HG02678 (cell line): ENCODE results near the gene MCM9.
A peak's percentile ranks its signal among the peaks of the same experiment; 100 is the strongest.
"Not testable (repeated sequence)": the region's sequence is repeated elsewhere in the genome, so short reads cannot be mapped to it uniquely, and the experiment has no call there.

Experiments used
- ATAC-seq: cut with Tn5 transposase; IDR thresholded peaks from one replicate; pipeline ENCODE4 v1.9.1; 2021; ENCODE audit warnings: mild to moderate bottlenecking, moderate library complexity; ENCODE audit not compliant: unreplicated experiment

Gene MCM9

DNA sequence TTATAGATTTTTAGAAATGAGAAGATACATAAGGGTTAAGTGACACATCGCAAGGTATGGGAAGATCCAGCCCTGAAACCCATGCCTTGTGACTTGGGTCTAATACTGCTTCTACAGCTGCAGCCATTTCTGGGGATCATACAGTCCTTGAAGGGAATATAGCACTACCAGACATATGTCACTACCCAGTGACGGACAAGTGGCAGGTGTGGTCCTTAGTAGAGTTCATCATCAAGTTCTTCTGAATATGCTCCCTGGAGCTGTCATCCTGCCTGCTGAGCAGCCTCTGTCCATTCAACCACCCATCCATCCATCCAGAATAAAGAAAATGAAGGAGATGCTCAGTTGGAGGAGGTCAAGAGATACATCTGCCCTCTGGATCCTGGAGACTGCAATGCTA, 159.6 kb downstream of the MCM9 start:
- ATAC-seq, result no peak

DNA sequence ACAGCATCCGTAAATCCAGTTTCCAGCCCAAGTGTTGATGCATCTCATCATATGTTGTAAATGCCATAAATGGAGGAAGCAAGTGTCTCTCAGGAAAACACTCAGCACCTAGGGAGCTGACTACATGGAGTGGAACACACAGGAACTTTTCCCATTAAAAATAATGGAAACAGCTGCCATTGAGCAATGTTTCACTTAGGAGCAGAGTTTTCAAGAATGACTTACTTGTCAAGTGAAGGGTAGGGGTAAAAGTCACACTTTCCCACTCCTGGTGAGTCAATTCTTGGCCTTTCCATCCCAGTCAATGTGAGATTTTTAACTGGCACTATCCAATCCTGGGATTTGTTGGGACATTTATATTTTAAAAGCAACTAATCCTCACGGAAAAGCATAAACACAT, 160.4 kb downstream of the MCM9 start:
- no peak for ATAC-seq

DNA sequence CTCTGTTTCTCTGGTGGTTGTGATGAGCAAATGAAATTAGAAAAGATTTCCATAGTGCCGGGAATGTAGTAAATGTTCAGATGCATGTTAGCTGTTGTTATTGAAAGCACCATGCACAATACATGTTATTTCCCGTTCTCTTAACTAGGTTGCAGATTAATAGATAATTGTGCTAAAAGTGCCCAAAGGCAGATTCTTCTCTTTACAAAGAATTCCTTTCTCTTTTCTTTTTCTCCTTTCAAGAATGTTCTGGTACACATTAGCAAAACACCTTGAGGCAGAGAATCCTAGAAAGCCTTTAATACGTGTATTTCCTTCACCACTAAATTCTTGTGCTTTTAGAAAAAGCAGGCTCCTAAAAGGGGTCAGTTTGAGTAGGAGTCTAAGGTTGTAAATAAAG, 162.1 kb downstream of the MCM9 start:
- ATAC-seq, result no peak

DNA sequence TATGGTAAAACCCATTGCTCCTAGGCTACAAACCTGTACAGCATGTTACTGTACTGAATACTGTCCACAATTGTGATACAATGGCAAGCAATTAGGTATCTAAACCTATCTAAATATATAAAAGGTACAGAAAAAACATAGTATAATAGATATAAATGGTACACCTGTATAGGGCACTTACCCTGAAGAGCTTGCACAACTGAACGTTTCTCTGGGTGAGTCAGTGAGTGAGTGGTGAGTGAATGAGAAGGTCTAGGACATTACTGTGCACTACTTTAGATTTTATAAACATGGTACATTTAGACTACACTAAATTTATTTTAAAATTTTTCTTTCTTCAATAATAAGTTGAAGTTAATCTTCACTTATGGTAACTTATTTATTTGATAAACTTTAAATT, 163.7 kb downstream of the MCM9 start:
- no peak for ATAC-seq

DNA sequence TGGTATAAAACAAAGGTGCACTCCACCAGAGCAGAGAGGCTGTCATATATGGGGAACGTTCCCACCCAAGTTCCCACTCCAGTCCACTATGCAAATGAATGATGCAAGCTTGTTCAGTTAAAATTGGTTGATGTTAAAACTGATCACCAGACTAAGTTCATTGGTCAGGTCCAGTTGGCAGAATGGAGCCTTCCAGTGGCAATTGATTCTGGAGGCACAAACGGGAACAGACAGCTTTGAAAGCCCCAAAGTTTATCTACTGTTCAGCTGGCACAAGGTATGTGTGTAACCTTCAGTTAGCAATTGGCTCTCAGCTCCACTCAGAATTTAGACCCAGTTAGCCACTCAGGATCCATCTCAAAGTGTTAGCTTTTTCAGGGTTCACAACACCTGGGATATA, 164.1 kb downstream of the MCM9 start:
- no peak for ATAC-seq

DNA sequence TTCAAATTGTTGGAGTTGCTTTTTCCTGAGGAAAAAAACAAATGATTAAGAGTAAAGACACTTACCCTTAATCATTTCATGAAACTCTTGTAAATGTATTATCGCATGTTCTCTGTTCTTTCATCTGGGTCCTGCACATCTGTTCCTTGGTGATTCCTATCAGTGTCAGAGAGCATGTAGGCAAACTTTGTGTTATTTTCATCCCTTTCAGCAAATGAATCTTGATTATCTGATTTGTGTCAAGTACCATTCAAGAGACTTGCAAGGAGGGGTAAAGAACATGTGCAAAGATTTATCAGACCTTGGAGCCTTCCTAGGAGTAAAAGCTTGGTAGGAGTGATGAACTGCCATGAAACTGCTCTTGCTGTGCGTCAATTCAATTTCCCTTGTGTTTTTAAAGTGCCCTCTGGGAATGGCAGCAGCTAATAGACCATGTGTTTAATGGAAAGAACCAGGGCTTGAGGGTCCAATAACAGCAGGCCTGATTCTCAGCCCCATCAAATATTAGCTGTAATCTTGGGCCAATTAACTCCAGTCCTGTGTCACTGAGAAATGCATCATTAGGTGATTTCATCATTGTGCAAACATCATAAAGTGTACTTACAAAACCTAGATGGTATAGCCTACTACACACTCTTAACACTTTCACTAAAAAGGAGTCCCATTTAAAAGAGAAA, 164.7 kb downstream of the MCM9 start:
- ATAC-seq, result no peak

DNA sequence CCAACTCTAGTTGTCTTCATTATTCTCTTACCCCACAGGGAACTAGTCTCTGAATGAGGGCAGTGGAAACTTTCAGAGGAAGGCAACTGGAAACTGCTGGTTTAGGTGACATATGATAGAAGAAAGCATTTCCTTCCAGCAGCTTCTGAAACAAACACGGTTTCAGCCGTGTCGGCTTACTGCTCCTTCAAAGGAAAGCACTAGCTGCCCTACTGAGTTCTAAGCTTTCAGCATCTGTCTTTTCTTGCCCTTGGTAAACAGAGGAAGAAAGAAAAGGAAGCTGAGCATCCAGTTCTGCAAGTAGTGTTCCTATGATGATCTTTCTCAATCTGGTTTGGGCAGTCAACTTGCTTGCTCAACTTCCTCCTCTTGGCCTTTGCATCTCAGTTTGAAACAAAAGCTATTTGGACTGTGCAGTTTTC, 166.0 kb downstream of the MCM9 start:
- peak; percentile 63 for ATAC-seq

DNA sequence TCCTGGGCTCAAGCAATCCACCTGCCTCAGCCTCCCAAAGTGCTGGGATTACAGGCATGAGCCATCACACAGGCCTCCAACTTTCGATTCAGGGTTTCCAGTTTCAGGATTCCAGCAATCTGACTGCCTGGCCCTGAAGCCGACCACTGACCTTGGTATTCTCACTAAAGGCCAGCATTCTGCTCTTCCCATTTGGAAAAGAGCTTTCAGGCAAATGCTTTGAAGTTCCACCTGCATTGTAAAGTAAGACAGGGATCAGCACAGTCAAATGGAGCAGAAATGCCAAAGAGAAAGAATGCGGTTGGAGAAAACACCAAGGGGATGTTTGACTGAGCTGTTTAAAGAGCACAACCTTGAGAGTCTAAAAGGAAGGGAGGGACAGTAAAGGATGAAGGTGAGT, 166.5 kb downstream of the MCM9 start:
- no peak for ATAC-seq

DNA sequence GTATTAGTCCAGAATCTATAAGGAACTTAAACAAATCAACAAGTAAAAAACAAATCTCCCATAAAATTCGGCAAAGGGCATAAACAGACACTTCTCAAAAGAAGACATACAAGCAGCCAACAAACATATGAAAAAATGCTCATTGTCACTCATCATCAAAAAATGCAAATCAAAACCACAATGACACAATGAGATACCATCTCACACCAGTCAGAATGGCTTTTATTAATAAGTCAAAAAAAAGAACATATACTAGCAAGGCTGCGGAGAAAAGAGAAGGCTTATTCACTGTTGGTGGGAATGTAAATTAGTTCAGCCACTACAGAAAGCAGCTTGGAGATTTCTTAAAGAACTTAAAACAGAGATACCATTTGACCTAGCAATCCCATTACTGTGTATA, 169.6 kb downstream of the MCM9 start:
- ATAC-seq, result not testable (repeated sequence)

DNA sequence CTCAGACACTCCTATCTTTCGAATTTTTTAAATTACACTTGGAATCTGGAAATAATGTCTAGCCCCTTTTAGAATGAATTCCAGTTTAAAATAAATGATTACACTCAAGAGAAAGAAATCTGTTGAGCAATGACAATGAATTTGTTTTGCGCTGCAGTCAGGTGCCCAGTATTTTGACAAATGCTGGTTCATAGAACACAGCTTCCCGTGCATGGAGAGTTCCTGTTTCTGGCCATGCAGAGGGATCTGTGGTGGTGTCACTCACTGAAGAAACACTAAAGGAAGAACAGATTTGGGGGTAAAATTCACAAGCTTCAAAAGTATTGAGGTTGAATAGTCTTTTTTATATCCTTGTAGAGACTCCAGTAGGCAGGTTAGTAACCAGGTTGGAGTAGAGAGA, 170.2 kb downstream of the MCM9 start:
- ATAC-seq, result no peak
